Right atrium auricular region (tissue), 2 donors: ENCODE measurements around the gene TBC1D16. TPM values are rescaled to one million over a fixed set of nuclear protein-coding genes. Genes with fewer than 3 reads are reported as not detected.

Source experiments
- DNase-seq: peaks from one replicate; pipeline ENCODE4 v3.0.0-alpha.2; 2019; ENCODE audit warnings: low spot score
- H3K27ac ChIP-seq, 2 donors: fragments of 200-600 bp; sonication (generic); 1 replicate in 1 of 2; 2 replicates in 1 of 2; pipeline ENCODE4 v1.5.1; 2016 to 2019
- H3K27me3 ChIP-seq, 2 donors: fragments of 200-600 bp; sonication (generic); one replicate each; pipeline versions ENCODE4 v1.5.1 to v1.6.0; 2017 to 2019
- H3K36me3 ChIP-seq: fragments of 200-600 bp; sonication (generic); one replicate; pipeline ENCODE4 v1.5.1; 2016
- H3K4me1 ChIP-seq, 2 donors: fragments of 200-600 bp; sonication (generic); one replicate each; pipeline versions ENCODE4 v1.5.1 to v1.6.0; 2017 to 2019
- H3K4me3 ChIP-seq, 2 donors: fragments of 200-600 bp; sonication (generic); 1 replicate in 1 of 2; 2 replicates in 1 of 2; pipeline ENCODE4 v1.5.1; 2017 to 2019; ENCODE audit warnings: mild to moderate bottlenecking in 1 of 2, moderate library complexity in 1 of 2
- H3K9me3 ChIP-seq, 2 donors: fragments of 200-600 bp; sonication (generic); one replicate each; pipeline ENCODE4 v1.5.1; 2019
- CTCF ChIP-seq, 2 donors: fragments of 200-600 bp; sonication (generic); IDR thresholded peaks; one replicate each; pipeline ENCODE4 v1.5.1; 2019; ENCODE audit warnings: antibody characterized with exemption in 2 of 2
- total RNA-seq, 2 donors: library from RNA; depleted of rRNA; stranded (reverse); fragments of >200 nt; gene quantifications; one replicate each; pipeline ENCODE4 v1.1.0, GENCODE V29; 2016

Gene TBC1D16
- total RNA-seq, 2 donors from 2014 or later = 9.8 to 19.4 TPM

- no peak overlapping the region for H3K27ac ChIP-seq
- H3K9me3 ChIP-seq = no peaks in the 10 kb centered on the region
- H3K27me3 ChIP-seq = no peaks in the 10 kb centered on the region
- H3K4me3 ChIP-seq = no peak overlapping the region
- no peak for DNase-seq
- no peak for TF ChIP-seq CTCF (IDR thresholded peaks at IDR 0.05)
- H3K36me3 ChIP-seq = no peaks in the 10 kb centered on the region
- no peaks in the 10 kb centered on the region for H3K4me1 ChIP-seq
Measured at GRCh38 chr17:79977708-79978547, 57.7 kb downstream of the TBC1D16 start.

GRCh38 chr17:79977161-79977631 is 58.5 kb downstream of the TBC1D16 start:
- TF ChIP-seq CTCF (IDR thresholded peaks at IDR 0.05) = no peak
- Histone ChIP-seq H3K4me3 (no peak overlapping the region), H3K27me3 (no peaks in the 10 kb centered on the region), H3K27ac (no peak overlapping the region), H3K4me1 (no peaks in the 10 kb centered on the region), H3K9me3 (no peaks in the 10 kb centered on the region), H3K36me3 (no peaks in the 10 kb centered on the region)
- no peak for DNase-seq

- no peaks in the 10 kb centered on the region for H3K36me3 ChIP-seq
- no peaks in the 10 kb centered on the region for H3K4me1 ChIP-seq
- no peak overlapping the region for H3K4me3 ChIP-seq
- no peak for DNase-seq
- no peaks in the 10 kb centered on the region for H3K27me3 ChIP-seq
- H3K9me3 ChIP-seq = no peaks in the 10 kb centered on the region
- no peak for TF ChIP-seq CTCF (IDR thresholded peaks at IDR 0.05)
- no peak overlapping the region for H3K27ac ChIP-seq
Measured at GRCh38 chr17:79976451-79976850, 59.2 kb downstream of the TBC1D16 start.

- DNase-seq = no peak
- Histone ChIP-seq H3K36me3 (no peaks in the 10 kb centered on the region), H3K9me3 (no peaks in the 10 kb centered on the region), H3K4me3 (no peak overlapping the region), H3K27me3 (no peaks in the 10 kb centered on the region), H3K4me1 (no peaks in the 10 kb centered on the region), H3K27ac (no peak overlapping the region)
- no peak for TF ChIP-seq CTCF (IDR thresholded peaks at IDR 0.05)
Measured at GRCh38 chr17:79975498-79976134, 60.1 kb downstream of the TBC1D16 start.

- no peaks in the 10 kb centered on the region for H3K36me3 ChIP-seq
Measured at GRCh38 chr17:79974566-79975497, 60.8 kb downstream of the TBC1D16 start.

More at GRCh38 chr17:79974566-79975497, 60.8 kb downstream of the TBC1D16 start:
- H3K27me3 ChIP-seq = no peaks in the 10 kb centered on the region
- no peak overlapping the region for H3K27ac ChIP-seq
- H3K4me3 ChIP-seq = no peak overlapping the region
- no peak for DNase-seq
- H3K4me1 ChIP-seq = no peaks in the 10 kb centered on the region
- no peak for TF ChIP-seq CTCF (IDR thresholded peaks at IDR 0.05)
- H3K9me3 ChIP-seq = no peaks in the 10 kb centered on the region
